MCF 10A (cell line): ENCODE data around the gene ERBIN. TPM values are rescaled to one million over a fixed set of nuclear protein-coding genes. Genes with fewer than 3 reads are reported as not detected.
"Not testable (repeated sequence)": the region's sequence is repeated elsewhere in the genome, so short reads cannot be mapped to it uniquely, and the experiment has no call there.

ENCODE experiments used
- BruUV-seq: library from RNA; stranded (reverse); fragments of 400-500 nt; replicated peaks from 2 replicates; lab custom pipeline; 2021; lab: Mats Ljungman, UMichigan
- CTCF ChIA-PET: fragments of 300-600 bp; sonication (Branson Sonifier 250); formaldehyde crosslinking; extraction: SDS; loops from one replicate; lab custom pipeline; 2021; ENCODE audit warnings: antibody characterized with exemption, inconsistent platforms; lab: Yijun Ruan, JAX
- POLR2A ChIA-PET: fragments of 300-600, 350-650 bp; sonication (Branson Sonifier 250); formaldehyde crosslinking; extraction: SDS; loops from one replicate; lab custom pipeline; 2020; ENCODE audit warnings: antibody characterized with exemption, inconsistent platforms; lab: Yijun Ruan, JAX
- DNase-seq: peaks from one replicate; pipeline ENCODE4 v3.0.0-alpha.2; 2018; ENCODE audit not compliant: unreplicated experiment
- H3K27ac Mint-ChIP-seq: one replicate; pipeline ENCODE4 v1.8.0; 2022; ENCODE audit warnings: mild to moderate bottlenecking, low read depth, mixed read lengths; ENCODE audit not compliant: unreplicated experiment
- H3K27me3 Mint-ChIP-seq: one replicate; pipeline ENCODE4 v1.8.0; 2022; ENCODE audit warnings: mixed read lengths; ENCODE audit not compliant: insufficient read depth, unreplicated experiment
- H3K36me3 Mint-ChIP-seq: one replicate; pipeline ENCODE4 v1.8.0; 2022; ENCODE audit warnings: mild to moderate bottlenecking, moderate library complexity, mixed read lengths; ENCODE audit not compliant: insufficient read depth, unreplicated experiment
- H3K4me1 Mint-ChIP-seq: one replicate; pipeline ENCODE4 v1.8.0; 2022; ENCODE audit warnings: mixed read lengths; ENCODE audit not compliant: insufficient read depth, unreplicated experiment
- H3K4me3 Mint-ChIP-seq: one replicate; pipeline ENCODE4 v1.8.0; 2022; ENCODE audit warnings: mild to moderate bottlenecking, moderate library complexity, mixed read lengths; ENCODE audit not compliant: unreplicated experiment
- H3K9me3 Mint-ChIP-seq: one replicate; pipeline ENCODE4 v1.8.0; 2022; ENCODE audit warnings: mixed read lengths; ENCODE audit not compliant: unreplicated experiment
- intact Hi-C: fragments of 100-400 bp; cut with micrococcal nuclease; formaldehyde crosslinking; loops from 2 replicates; pipeline ENCODE4 v1.14.1; 2022
- total RNA-seq: library from RNA; stranded (reverse); gene quantifications from 2 replicates; pipeline ENCODE4 v1.2.3, GENCODE V29; 2022
- TF ChIP-seq, protein P1 (sequence below): fragments of 200-600 bp; IDR thresholded peaks from one replicate; pipeline ENCODE4 v1.8.0; 2022; ENCODE audit warnings: antibody characterized with exemption, mild to moderate bottlenecking; ENCODE audit not compliant: unreplicated experiment

Gene ERBIN
- total RNA-seq, 1 experiment from 2014 or later: 71.3 TPM

DNA sequence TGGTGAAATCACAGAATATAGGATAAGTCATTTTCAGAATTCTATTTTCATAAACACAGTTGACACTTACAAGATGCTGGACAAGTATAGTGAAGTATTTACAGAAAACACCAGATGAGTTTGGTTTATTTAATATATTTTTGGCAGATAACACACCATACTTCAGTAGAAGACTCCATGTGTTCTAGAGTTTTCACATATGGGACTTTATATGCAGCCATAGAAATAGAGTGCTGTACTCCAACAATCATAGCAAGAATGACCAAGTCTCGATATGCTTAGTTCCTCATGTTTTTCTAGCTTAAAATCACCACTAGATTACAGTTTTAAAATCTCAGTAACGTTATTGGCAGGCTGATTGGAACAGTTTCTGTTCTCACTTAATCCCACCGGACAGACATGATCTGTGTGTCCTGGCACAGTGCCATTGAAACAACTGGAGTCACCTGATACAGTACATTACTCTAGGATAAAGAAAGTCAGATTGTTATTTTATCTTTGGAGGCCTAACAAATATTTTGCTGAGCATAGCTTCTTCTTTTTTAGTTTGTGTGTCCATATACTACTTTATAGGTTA lies 45.8 kb upstream of the ERBIN start:
- Mint-ChIP-seq H3K27me3 (no peaks in the 10 kb centered on the region), H3K9me3 (peaks cover 7% of the 10 kb centered on the region), H3K4me3 (no peak overlapping the region), H3K27ac (no peak overlapping the region), H3K4me1 (peaks cover 5% of the 10 kb centered on the region), H3K36me3 (no peaks in the 10 kb centered on the region)
- BruUV-seq: no TSS peak
- POLR2A ChIA-PET: no interaction called here
- TF ChIP-seq, protein P1, sequence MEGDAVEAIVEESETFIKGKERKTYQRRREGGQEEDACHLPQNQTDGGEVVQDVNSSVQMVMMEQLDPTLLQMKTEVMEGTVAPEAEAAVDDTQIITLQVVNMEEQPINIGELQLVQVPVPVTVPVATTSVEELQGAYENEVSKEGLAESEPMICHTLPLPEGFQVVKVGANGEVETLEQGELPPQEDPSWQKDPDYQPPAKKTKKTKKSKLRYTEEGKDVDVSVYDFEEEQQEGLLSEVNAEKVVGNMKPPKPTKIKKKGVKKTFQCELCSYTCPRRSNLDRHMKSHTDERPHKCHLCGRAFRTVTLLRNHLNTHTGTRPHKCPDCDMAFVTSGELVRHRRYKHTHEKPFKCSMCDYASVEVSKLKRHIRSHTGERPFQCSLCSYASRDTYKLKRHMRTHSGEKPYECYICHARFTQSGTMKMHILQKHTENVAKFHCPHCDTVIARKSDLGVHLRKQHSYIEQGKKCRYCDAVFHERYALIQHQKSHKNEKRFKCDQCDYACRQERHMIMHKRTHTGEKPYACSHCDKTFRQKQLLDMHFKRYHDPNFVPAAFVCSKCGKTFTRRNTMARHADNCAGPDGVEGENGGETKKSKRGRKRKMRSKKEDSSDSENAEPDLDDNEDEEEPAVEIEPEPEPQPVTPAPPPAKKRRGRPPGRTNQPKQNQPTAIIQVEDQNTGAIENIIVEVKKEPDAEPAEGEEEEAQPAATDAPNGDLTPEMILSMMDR: no peak
- no peak for DNase-seq
- intact Hi-C loops: no loop called here
- CTCF ChIA-PET: interaction anchor here (0.5 kb wide), 1 partner anchor 17 kb away, joined by 5 read pairs; no protein-coding TSS in a partner anchor

DNA sequence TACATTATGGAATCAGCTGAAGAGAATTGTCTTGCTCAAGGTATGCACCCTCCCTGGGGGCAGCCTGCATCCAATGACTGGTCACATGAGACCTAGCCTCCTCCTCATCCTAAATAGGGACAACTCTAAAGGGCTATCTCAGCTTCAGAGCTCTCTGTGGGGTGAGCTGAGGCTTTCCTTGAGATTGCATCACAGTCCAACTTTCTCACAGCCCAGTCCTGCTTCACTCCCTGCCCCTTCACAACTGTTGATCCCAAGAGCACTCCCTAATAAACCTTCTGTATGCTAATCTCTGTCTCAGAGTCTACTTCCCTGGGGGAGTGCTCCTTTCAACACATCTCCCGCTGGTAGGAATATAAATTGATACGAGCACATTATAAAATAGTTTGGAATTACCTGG lies 44.1 kb upstream of the ERBIN start:
- DNase-seq: no peak
- CTCF ChIA-PET: interaction anchor here (0.7 kb wide), 1 partner anchor 10 kb away, joined by 3 read pairs; no protein-coding TSS in a partner anchor
- Mint-ChIP-seq H3K4me1 (peaks cover 12% of the 10 kb centered on the region), H3K4me3 (no peak overlapping the region), H3K36me3 (no peaks in the 10 kb centered on the region), H3K27me3 (no peaks in the 10 kb centered on the region), H3K27ac (no peak overlapping the region), H3K9me3 (peaks cover 1% of the 10 kb centered on the region)
- TF ChIP-seq, protein P1: no peak
- POLR2A ChIA-PET: no interaction called here
- no TSS peak for BruUV-seq
- intact Hi-C loops: no loop called here

DNA sequence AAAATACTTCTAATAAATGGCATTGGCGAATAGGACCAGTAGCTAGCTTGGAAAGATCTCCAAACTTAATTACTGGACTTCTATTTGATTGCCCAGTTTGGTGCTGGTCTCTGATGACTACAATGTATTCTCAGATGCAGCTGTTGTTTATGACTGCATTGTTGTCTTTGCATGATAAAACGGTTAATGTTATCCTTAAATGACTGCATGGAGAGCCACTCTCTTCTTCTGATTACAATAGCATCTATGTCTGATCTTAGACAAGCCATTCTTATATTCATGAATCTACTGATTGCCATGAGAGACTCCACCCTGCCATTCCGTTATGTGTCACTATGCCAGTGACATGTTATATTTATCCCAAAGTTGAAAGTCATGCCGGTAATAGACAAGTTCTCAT lies 42.9 kb upstream of the ERBIN start:
- no peak for DNase-seq
- no peaks in the 10 kb centered on the region for H3K27me3 Mint-ChIP-seq
- no peak overlapping the region for H3K4me3 Mint-ChIP-seq
- H3K9me3 Mint-ChIP-seq: no peaks in the 10 kb centered on the region
- POLR2A ChIA-PET: interaction anchor here (0.9 kb wide), 1 partner anchor 13 kb away, joined by 5 read pairs; no protein-coding TSS in a partner anchor
- intact Hi-C loops: no loop called here
- TF ChIP-seq, protein P1: no peak
- no peak overlapping the region for H3K27ac Mint-ChIP-seq
- BruUV-seq: no TSS peak
- peaks cover 11% of the 10 kb centered on the region for H3K4me1 Mint-ChIP-seq
- H3K36me3 Mint-ChIP-seq: no peaks in the 10 kb centered on the region
- CTCF ChIA-PET: interaction anchor here (0.6 kb wide), 2 partner anchors 35 to 347 kb away, joined by 3 read pairs; no protein-coding TSS in a partner anchor

DNA sequence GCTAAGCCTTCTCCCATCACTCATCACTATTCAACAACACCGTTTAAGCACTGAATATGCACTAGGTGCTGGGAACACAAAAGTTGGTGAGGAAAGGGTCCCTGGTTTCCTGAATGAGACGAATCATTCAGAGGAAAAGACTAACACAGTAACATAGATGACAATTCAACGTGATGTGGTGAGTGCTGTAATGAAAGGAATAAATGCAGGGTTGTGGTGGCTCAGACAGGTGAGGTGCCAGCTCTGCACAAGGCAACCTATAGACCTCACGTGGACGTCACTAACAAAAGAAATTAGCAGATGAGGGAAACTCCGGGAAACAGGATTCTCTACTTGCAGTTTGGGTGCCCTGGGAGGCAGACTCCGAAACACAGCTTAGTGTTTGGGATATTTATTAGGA lies 40.0 kb upstream of the ERBIN start:
- ChIA-PET CTCF (no interaction called here), POLR2A (no interaction called here)
- H3K27me3 Mint-ChIP-seq: no peaks in the 10 kb centered on the region

DNA sequence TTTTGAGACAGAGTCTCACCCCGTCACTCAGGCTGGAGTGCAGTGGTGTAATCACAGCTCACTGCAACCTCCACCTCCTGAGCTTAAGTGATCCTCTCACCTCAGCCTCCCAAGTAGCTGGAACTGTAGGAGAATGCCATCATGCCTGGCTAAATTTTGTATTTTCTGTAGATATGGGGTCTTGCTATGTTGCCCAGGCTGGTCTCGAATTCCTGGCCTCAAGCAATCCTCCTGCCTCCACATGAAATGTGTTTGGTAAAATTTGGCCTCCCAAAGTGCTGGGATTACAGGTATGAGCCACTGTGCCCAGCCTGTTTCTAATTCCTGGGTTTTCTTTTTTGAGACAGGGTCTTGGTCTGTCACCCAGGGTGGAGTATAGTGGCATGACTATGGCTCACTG lies 34.4 kb upstream of the ERBIN start:
- DNase-seq, H3K27me3 Mint-ChIP-seq, intact Hi-C loops, POLR2A ChIA-PET, H3K27ac Mint-ChIP-seq, H3K9me3 Mint-ChIP-seq, H3K4me1 Mint-ChIP-seq, H3K4me3 Mint-ChIP-seq, H3K36me3 Mint-ChIP-seq, BruUV-seq: not testable (repeated sequence)
- CTCF ChIA-PET: interaction anchor here (0.6 to 1.2 kb wide), 2 partner anchors 9 to 38 kb away, joined by 3 to 5 read pairs; no protein-coding TSS in a partner anchor

More for the DNA sequence above, 40.0 kb upstream of the ERBIN start:
- intact Hi-C loops: no loop called here
- DNase-seq: no peak
- peaks cover 11% of the 10 kb centered on the region for H3K4me1 Mint-ChIP-seq
- no peaks in the 10 kb centered on the region for H3K36me3 Mint-ChIP-seq
- TF ChIP-seq, protein P1: no peak
- BruUV-seq: no TSS peak
- no peak overlapping the region for H3K27ac Mint-ChIP-seq
- no peak overlapping the region for H3K4me3 Mint-ChIP-seq
- H3K9me3 Mint-ChIP-seq: no peaks in the 10 kb centered on the region
